Testis (tissue), 3 donors: ENCODE measurements around the gene ERC2. TPM values are rescaled to one million over a fixed set of nuclear protein-coding genes. Genes with fewer than 3 reads are reported as not detected.

Source experiments
- DNase-seq: peaks from one replicate; pipeline ENCODE4 v3.0.0-alpha.2; 2019
- H3K27ac ChIP-seq, 2 donors: fragments of 200-600 bp; sonication (generic); one replicate each; pipeline ENCODE4 v1.5.1; 2019
- H3K27me3 ChIP-seq: fragments of 200-600 bp; sonication (generic); one replicate; pipeline ENCODE4 v1.5.1; 2019
- H3K36me3 ChIP-seq: fragments of 200-600 bp; sonication (generic); one replicate; pipeline ENCODE4 v1.5.1; 2017; ENCODE audit warnings: low read depth; ENCODE audit errors: missing control alignments
- H3K4me1 ChIP-seq: fragments of 200-600 bp; sonication (generic); one replicate; pipeline ENCODE4 v1.5.1; 2019
- H3K4me3 ChIP-seq, 2 donors: fragments of 200-600 bp; sonication (generic); one replicate each; pipeline ENCODE4 v1.5.1; 2017 to 2019
- H3K9me3 ChIP-seq: fragments of 200-600 bp; sonication (generic); one replicate; pipeline ENCODE4 v1.5.1; 2017
- CTCF ChIP-seq, 3 experiments: fragments of 450-650 bp in 2 of 3; fragments of 200-600 bp in 1 of 3; sonication (generic) in 1 of 3; IDR thresholded peaks; one replicate each; pipeline ENCODE4 v1.5.1; 2016 to 2019; ENCODE audit warnings: antibody characterized with exemption in 3 of 3, mild to moderate bottlenecking in 2 of 3, moderate library complexity in 1 of 3
- POLR2A ChIP-seq: fragments of 450-650 bp; IDR thresholded peaks from one replicate; pipeline ENCODE4 v1.6.1; 2017; ENCODE audit warnings: antibody characterized with exemption, mild to moderate bottlenecking, moderate library complexity
- WGBS, 2 donors: methylation state at CpG; one replicate each; pipeline ENCODE4 v1.1.5; 2018; 5-methylcytosine and 5-hydroxymethylcytosine counted together
- intact Hi-C: fragments of 100-400 bp; cut with DNase I; formaldehyde crosslinking; loops from one replicate; pipeline ENCODE4 v1.15.1; 2023; ENCODE audit warnings: low total_unique reads
- polyA plus RNA-seq: library from polyadenylated mRNA; stranded (reverse); fragments of 350-450 nt; fragmentation: Illumina TruSeq; extraction: RNeasy Lipid Tissue Mini Kit (QIAGEN cat#74804); gene quantifications from one replicate; pipeline ENCODE4 v1.2.3, GENCODE V29; 2014; ENCODE audit warnings: low read depth, low replicate concordance; ENCODE audit not compliant: insufficient read depth
- total RNA-seq, 2 donors: library from RNA; depleted of rRNA; stranded (reverse); fragments of >200 nt; gene quantifications; one replicate each; pipeline ENCODE4 v1.2.3, GENCODE V29; 2016

The ERC2 gene
- total and polyA plus RNA-seq, 3 donors from 2014 or later: 1.9 to 6.1 (median 5.9) TPM

- WGBS, 2 donors: 83 to 87% methylated on average over 6 of the region's 6 CpGs
- H3K4me3 ChIP-seq: no peak overlapping the region
- H3K9me3 ChIP-seq: no peaks in the 10 kb centered on the region
- H3K27ac ChIP-seq: no peak overlapping the region
- intact Hi-C loops: no loop called here
- TF ChIP-seq CTCF (IDR thresholded peaks at IDR 0.05) (no peak), POLR2A (no peak)
- no peaks in the 10 kb centered on the region for H3K36me3 ChIP-seq
- H3K4me1 ChIP-seq: no peaks in the 10 kb centered on the region
- H3K27me3 ChIP-seq: no peaks in the 10 kb centered on the region
- no peak for DNase-seq
Measured at GRCh38 chr3:55564726-55565125, 903.5 kb downstream of the ERC2 start.

- Histone ChIP-seq H3K36me3 (no peaks in the 10 kb centered on the region), H3K4me1 (no peaks in the 10 kb centered on the region), H3K27ac (no peak overlapping the region), H3K9me3 (no peaks in the 10 kb centered on the region), H3K4me3 (no peak overlapping the region), H3K27me3 (no peaks in the 10 kb centered on the region)
- no peak for DNase-seq
- TF ChIP-seq CTCF (IDR thresholded peaks at IDR 0.05): no peak
- TF ChIP-seq POLR2A: no peak
- intact Hi-C loops: no loop called here
- 73 to 91% methylated on average over 1 of the region's 1 CpG for WGBS, 2 donors
Measured at GRCh38 chr3:55562700-55563099, 905.6 kb downstream of the ERC2 start.

GRCh38 chr3:55559500-55560423, 908.5 kb downstream of the ERC2 start:
- no peaks in the 10 kb centered on the region for H3K36me3 ChIP-seq
- 93 to 95% methylated on average over 7 of the region's 7 CpGs for WGBS, 2 donors
- H3K4me1 ChIP-seq: no peaks in the 10 kb centered on the region
- no peak for DNase-seq
- no peaks in the 10 kb centered on the region for H3K9me3 ChIP-seq
- no peak for TF ChIP-seq CTCF (IDR thresholded peaks at IDR 0.05)
- TF ChIP-seq POLR2A: no peak
- intact Hi-C loops: no loop called here
- H3K27me3 ChIP-seq: no peaks in the 10 kb centered on the region
- H3K27ac ChIP-seq: no peak overlapping the region
- no peak overlapping the region for H3K4me3 ChIP-seq

- H3K9me3 ChIP-seq: no peaks in the 10 kb centered on the region
- no peaks in the 10 kb centered on the region for H3K36me3 ChIP-seq
- H3K4me1 ChIP-seq: no peaks in the 10 kb centered on the region
- no peak for TF ChIP-seq POLR2A
- TF ChIP-seq CTCF (IDR thresholded peaks at IDR 0.05): no peak
- no peak for DNase-seq
- H3K27me3 ChIP-seq: no peaks in the 10 kb centered on the region
- H3K27ac ChIP-seq: no peak overlapping the region
- WGBS, 2 donors: 87 to 95% methylated on average over 1 of the region's 1 CpG
- intact Hi-C loops: no loop called here
- H3K4me3 ChIP-seq: no peak overlapping the region
Measured at GRCh38 chr3:55558316-55558715, 910.0 kb downstream of the ERC2 start.

- 92 to 93% methylated on average over 1 of the region's 1 CpG for WGBS, 2 donors
- intact Hi-C loops: no loop called here
Measured at GRCh38 chr3:55557549-55557948, 910.7 kb downstream of the ERC2 start.

More at GRCh38 chr3:55557549-55557948, 910.7 kb downstream of the ERC2 start:
- H3K4me3 ChIP-seq: no peak overlapping the region
- DNase-seq: no peak
- H3K4me1 ChIP-seq: no peaks in the 10 kb centered on the region
- H3K27me3 ChIP-seq: no peaks in the 10 kb centered on the region
- TF ChIP-seq CTCF (IDR thresholded peaks at IDR 0.05) (no peak), POLR2A (no peak)
- no peaks in the 10 kb centered on the region for H3K9me3 ChIP-seq
- no peak overlapping the region for H3K27ac ChIP-seq
- H3K36me3 ChIP-seq: no peaks in the 10 kb centered on the region
